ENCODE data around the gene SCAF8.

SCAF8 gene

GRCh38 chr6:154751011-154751800 is 18.0 kb downstream of the SCAF8 start:
- Histone ChIP-seq H3K18ac (ENCODE audit: low read length) (no peak overlapping the region), H2BK15ac (replicated peaks; ENCODE audit: low read depth) (no peak overlapping the region), H3K9ac (ENCODE audit: low read length) (no peak overlapping the region), H3K79me1 (ENCODE audit: low read length) (peaks cover 2% of the 10 kb centered on the region), H3K4ac (ENCODE audit: low read depth, low read length) (no peak overlapping the region), H2BK120ac (ENCODE audit: low read depth, low read length) (no peak overlapping the region), H3K27me3 (ENCODE audit: insufficient read depth, low read length, poor library complexity) (no peaks in the 10 kb centered on the region), H2AK5ac (ENCODE audit: low read length) (no peak overlapping the region), H3K4me3 (ENCODE audit: low read length) (no peak overlapping the region), H3K4me1 (ENCODE audit: control insufficient read depth, low read depth, low read length) (no peaks in the 10 kb centered on the region), H3K56ac (ENCODE audit: low read length) (no peak overlapping the region), H3K36me3 (ENCODE audit: control insufficient read depth, insufficient read depth, low read length) (no peaks in the 10 kb centered on the region), H4K5ac (ENCODE audit: low read length) (no peak overlapping the region), H2BK5ac (ENCODE audit: low read length) (no peak overlapping the region), H3K4me2 (ENCODE audit: low read length) (no peak overlapping the region), H3K23ac (ENCODE audit: low read length) (no peak overlapping the region), H3K79me2 (ENCODE audit: control insufficient read depth, insufficient read depth, low read length) (peaks cover 65% of the 10 kb centered on the region), H3K27ac (ENCODE audit: low read depth, low read length) (no peak overlapping the region), H4K8ac (ENCODE audit: low read depth, low read length) (no peak overlapping the region)
- no CpG with 5 or more reads among the region's 13 CpGs for WGBS (ENCODE audit: extremely low coverage, insufficient coverage, low lambda C conversion rate)
- DNase-seq, result no peak

GRCh38 chr6:154752022-154752421 is 18.8 kb downstream of the SCAF8 start:
- H2AK5ac ChIP-seq (ENCODE audit: low read length), result no peak overlapping the region
- no peak overlapping the region for H3K56ac ChIP-seq (ENCODE audit: low read length)
- no peak overlapping the region for H3K18ac ChIP-seq (ENCODE audit: low read length)
- H3K4me1 ChIP-seq (ENCODE audit: control insufficient read depth, low read depth, low read length), result no peaks in the 10 kb centered on the region
- no peak overlapping the region for H2BK120ac ChIP-seq (ENCODE audit: low read depth, low read length)
- DNase-seq, result peak; percentile 38
- H4K5ac ChIP-seq (ENCODE audit: low read length), result no peak overlapping the region
- no peak overlapping the region for H3K4me2 ChIP-seq (ENCODE audit: low read length)
- no peak overlapping the region for H2BK15ac ChIP-seq (replicated peaks; ENCODE audit: low read depth)
- no peaks in the 10 kb centered on the region for H3K36me3 ChIP-seq (ENCODE audit: control insufficient read depth, insufficient read depth, low read length)
- H3K4me3 ChIP-seq (ENCODE audit: low read length), result no peak overlapping the region
- no peak overlapping the region for H3K23ac ChIP-seq (ENCODE audit: low read length)
- WGBS (ENCODE audit: extremely low coverage, insufficient coverage, low lambda C conversion rate), result no CpG with 5 or more reads among the region's 1 CpG
- no peak overlapping the region for H3K4ac ChIP-seq (ENCODE audit: low read depth, low read length)
- H3K79me2 ChIP-seq (ENCODE audit: control insufficient read depth, insufficient read depth, low read length), result peaks cover 67% of the 10 kb centered on the region
- H3K79me1 ChIP-seq (ENCODE audit: low read length), result peaks cover 2% of the 10 kb centered on the region
- H3K9ac ChIP-seq (ENCODE audit: low read length), result no peak overlapping the region
- H2BK5ac ChIP-seq (ENCODE audit: low read length), result no peak overlapping the region
- no peak overlapping the region for H3K27ac ChIP-seq (ENCODE audit: low read depth, low read length)
- no peak overlapping the region for H4K8ac ChIP-seq (ENCODE audit: low read depth, low read length)
- no peaks in the 10 kb centered on the region for H3K27me3 ChIP-seq (ENCODE audit: insufficient read depth, low read length, poor library complexity)

- DNase-seq, result no peak
- no peak overlapping the region for H2BK120ac ChIP-seq (ENCODE audit: low read depth, low read length)
These were observed 20.9 kb downstream of the SCAF8 start for GRCh38 chr6:154754152-154754551.

DNA sequence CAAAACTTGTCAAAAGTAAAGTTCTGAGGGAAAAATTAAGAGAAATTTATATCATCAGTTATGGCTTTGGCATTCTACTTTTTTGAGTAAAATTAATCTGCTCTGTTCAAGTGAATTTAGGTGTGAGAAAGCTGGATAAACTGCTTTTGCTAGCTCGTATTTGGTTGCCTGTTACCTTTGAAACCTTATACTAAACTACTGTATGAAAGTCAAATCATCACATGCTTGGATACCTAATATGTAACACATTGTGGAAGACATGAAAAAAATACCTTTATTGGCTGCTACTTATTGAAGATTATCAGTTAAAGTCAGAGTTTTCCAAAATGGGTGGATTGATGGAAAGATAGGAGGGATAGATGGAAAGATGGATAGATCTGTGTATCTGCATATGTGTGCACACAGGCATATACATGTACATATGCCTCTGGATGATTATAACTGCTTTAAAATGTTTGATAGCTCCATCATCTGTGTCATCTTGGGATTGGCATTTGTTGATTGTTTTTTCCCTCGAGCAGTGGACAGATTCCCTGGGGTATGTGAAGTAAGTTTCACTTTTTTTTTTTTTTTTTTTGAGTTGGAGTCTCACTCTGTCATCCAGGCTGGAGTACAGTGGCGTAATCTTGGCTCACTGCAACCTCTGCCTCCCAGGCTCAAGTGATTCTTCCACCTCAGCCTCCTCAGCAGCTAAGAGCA is 24.3 kb downstream of the SCAF8 start:
- Histone ChIP-seq H2BK15ac (replicated peaks; ENCODE audit: low read depth) (no peak overlapping the region), H4K5ac (ENCODE audit: low read length) (no peak overlapping the region), H2BK120ac (ENCODE audit: low read depth, low read length) (no peak overlapping the region), H3K27ac (ENCODE audit: low read depth, low read length) (no peak overlapping the region), H3K79me2 (ENCODE audit: control insufficient read depth, insufficient read depth, low read length) (peaks cover 70% of the 10 kb centered on the region), H3K79me1 (ENCODE audit: low read length) (peaks cover 2% of the 10 kb centered on the region), H3K4me3 (ENCODE audit: low read length) (no peak overlapping the region), H3K27me3 (ENCODE audit: insufficient read depth, low read length, poor library complexity) (no peaks in the 10 kb centered on the region), H3K36me3 (ENCODE audit: control insufficient read depth, insufficient read depth, low read length) (no peaks in the 10 kb centered on the region), H3K4me1 (ENCODE audit: control insufficient read depth, low read depth, low read length) (no peaks in the 10 kb centered on the region), H3K23ac (ENCODE audit: low read length) (no peak overlapping the region), H3K9ac (ENCODE audit: low read length) (no peak overlapping the region), H2AK5ac (ENCODE audit: low read length) (no peak overlapping the region), H3K18ac (ENCODE audit: low read length) (no peak overlapping the region), H3K56ac (ENCODE audit: low read length) (no peak overlapping the region), H3K4ac (ENCODE audit: low read depth, low read length) (no peak overlapping the region), H2BK5ac (ENCODE audit: low read length) (no peak overlapping the region), H3K4me2 (ENCODE audit: low read length) (no peak overlapping the region), H4K8ac (ENCODE audit: low read depth, low read length) (no peak overlapping the region)
- WGBS (ENCODE audit: extremely low coverage, insufficient coverage, low lambda C conversion rate), result no CpG with 5 or more reads among the region's 3 CpGs
- DNase-seq, result no peak

More at GRCh38 chr6:154754152-154754551, 20.9 kb downstream of the SCAF8 start:
- no peak overlapping the region for H2BK15ac ChIP-seq (replicated peaks; ENCODE audit: low read depth)
- H3K9ac ChIP-seq (ENCODE audit: low read length), result no peak overlapping the region
- no peak overlapping the region for H3K27ac ChIP-seq (ENCODE audit: low read depth, low read length)
- H3K56ac ChIP-seq (ENCODE audit: low read length), result no peak overlapping the region
- H3K36me3 ChIP-seq (ENCODE audit: control insufficient read depth, insufficient read depth, low read length), result no peaks in the 10 kb centered on the region
- H3K27me3 ChIP-seq (ENCODE audit: insufficient read depth, low read length, poor library complexity), result no peaks in the 10 kb centered on the region
- WGBS (ENCODE audit: extremely low coverage, insufficient coverage, low lambda C conversion rate), result no CpG with 5 or more reads among the region's 4 CpGs
- no peak overlapping the region for H4K5ac ChIP-seq (ENCODE audit: low read length)
- H3K4me2 ChIP-seq (ENCODE audit: low read length), result no peak overlapping the region
- H3K4ac ChIP-seq (ENCODE audit: low read depth, low read length), result no peak overlapping the region
- H2BK5ac ChIP-seq (ENCODE audit: low read length), result no peak overlapping the region
- H3K79me2 ChIP-seq (ENCODE audit: control insufficient read depth, insufficient read depth, low read length), result peaks cover 71% of the 10 kb centered on the region
- H3K79me1 ChIP-seq (ENCODE audit: low read length), result peaks cover 4% of the 10 kb centered on the region
- H3K4me1 ChIP-seq (ENCODE audit: control insufficient read depth, low read depth, low read length), result no peaks in the 10 kb centered on the region
- H4K8ac ChIP-seq (ENCODE audit: low read depth, low read length), result no peak overlapping the region
- H3K18ac ChIP-seq (ENCODE audit: low read length), result no peak overlapping the region
- no peak overlapping the region for H2AK5ac ChIP-seq (ENCODE audit: low read length)
- H3K4me3 ChIP-seq (ENCODE audit: low read length), result no peak overlapping the region
- H3K23ac ChIP-seq (ENCODE audit: low read length), result no peak overlapping the region

GRCh38 chr6:154758125-154758524 is 24.9 kb downstream of the SCAF8 start:
- no peak overlapping the region for H3K18ac ChIP-seq (ENCODE audit: low read length)
- no peak overlapping the region for H3K23ac ChIP-seq (ENCODE audit: low read length)
- H3K4ac ChIP-seq (ENCODE audit: low read depth, low read length), result no peak overlapping the region
- H3K4me1 ChIP-seq (ENCODE audit: control insufficient read depth, low read depth, low read length), result no peaks in the 10 kb centered on the region
- no peaks in the 10 kb centered on the region for H3K27me3 ChIP-seq (ENCODE audit: insufficient read depth, low read length, poor library complexity)
- H2BK120ac ChIP-seq (ENCODE audit: low read depth, low read length), result no peak overlapping the region
- H4K8ac ChIP-seq (ENCODE audit: low read depth, low read length), result no peak overlapping the region
- no peak overlapping the region for H3K27ac ChIP-seq (ENCODE audit: low read depth, low read length)
- H3K9ac ChIP-seq (ENCODE audit: low read length), result no peak overlapping the region
- H2BK5ac ChIP-seq (ENCODE audit: low read length), result no peak overlapping the region
- H3K4me2 ChIP-seq (ENCODE audit: low read length), result no peak overlapping the region
- no peak for DNase-seq
- WGBS (ENCODE audit: extremely low coverage, insufficient coverage, low lambda C conversion rate), result no CpG with 5 or more reads among the region's 6 CpGs
- H3K79me2 ChIP-seq (ENCODE audit: control insufficient read depth, insufficient read depth, low read length), result peaks cover 68% of the 10 kb centered on the region
- no peaks in the 10 kb centered on the region for H3K36me3 ChIP-seq (ENCODE audit: control insufficient read depth, insufficient read depth, low read length)
- peaks cover 2% of the 10 kb centered on the region for H3K79me1 ChIP-seq (ENCODE audit: low read length)
- no peak overlapping the region for H4K5ac ChIP-seq (ENCODE audit: low read length)
- no peak overlapping the region for H2AK5ac ChIP-seq (ENCODE audit: low read length)
- no peak overlapping the region for H3K56ac ChIP-seq (ENCODE audit: low read length)
- no peak overlapping the region for H2BK15ac ChIP-seq (replicated peaks; ENCODE audit: low read depth)
- no peak overlapping the region for H3K4me3 ChIP-seq (ENCODE audit: low read length)
